NK-92 (cell line): ENCODE data around the gene FARSA.
A peak's percentile ranks its signal among the peaks of the same experiment; 100 is the strongest.
"Not testable (repeated sequence)": the region's sequence is repeated elsewhere in the genome, so short reads cannot be mapped to it uniquely, and the experiment has no call there.

Source experiments
- DNase-seq: peaks from one replicate; lab custom pipeline; 2025; ENCODE audit not compliant: unreplicated experiment; lab: John Stamatoyannopoulos, UW

FARSA gene

DNA sequence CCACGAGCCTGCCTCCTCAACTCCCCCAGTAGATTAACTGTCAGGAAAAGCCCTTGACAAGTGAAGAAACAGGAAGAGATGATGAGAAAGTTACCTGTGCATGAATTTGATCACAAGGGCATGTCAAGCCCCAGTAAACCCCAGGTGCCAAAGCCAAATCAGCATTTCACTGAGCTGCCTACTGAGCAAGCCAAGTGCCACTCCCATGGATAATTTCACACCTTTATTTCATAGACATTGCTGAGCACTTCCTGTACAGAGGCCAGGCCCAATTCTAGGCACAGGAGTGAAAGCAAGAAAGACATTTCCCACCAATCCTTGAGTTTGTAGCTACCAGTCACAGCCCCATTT lies 21.1 kb upstream of the FARSA start:
- DNase-seq = no peak

DNA sequence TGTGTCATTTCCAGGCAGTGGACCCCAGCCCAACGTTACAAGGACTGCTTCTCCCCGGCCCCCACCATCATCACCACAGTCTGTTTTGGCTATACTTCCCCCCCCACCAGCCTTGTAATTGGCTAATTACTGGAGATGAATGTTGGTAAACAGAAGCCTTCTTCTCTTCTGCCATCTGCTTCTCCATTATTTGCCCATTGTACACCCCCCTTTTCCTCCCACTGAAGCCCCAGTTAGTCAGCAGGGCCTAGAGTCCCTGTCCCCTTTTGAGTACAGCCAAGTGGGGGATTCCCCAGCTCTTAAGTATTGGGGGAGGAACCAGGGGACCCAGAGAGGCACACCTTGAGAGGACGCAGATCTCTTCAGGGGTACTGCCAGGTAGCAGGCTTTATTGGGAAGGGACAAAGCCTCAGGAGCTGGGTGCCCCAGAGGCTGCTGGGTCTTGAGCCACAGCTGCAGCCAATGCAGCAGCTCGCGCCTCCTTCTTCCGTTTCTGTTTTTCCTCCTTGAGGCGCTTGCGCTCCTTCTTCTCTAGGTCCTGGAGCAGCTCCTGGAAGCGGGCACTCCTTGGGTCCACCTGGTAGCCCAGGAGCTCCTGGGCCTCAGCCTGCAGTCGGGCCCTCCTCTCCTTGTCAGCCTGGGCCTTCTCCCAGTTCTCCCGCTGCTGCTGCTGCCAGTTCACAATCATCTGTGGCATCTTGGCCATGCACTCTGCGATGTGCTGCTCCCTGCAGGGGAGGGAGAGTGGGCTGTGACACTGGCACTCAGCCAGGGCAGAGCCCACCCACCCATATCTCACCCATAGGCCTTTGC lies 20.5 kb upstream of the FARSA start:
- no peak for DNase-seq

DNA sequence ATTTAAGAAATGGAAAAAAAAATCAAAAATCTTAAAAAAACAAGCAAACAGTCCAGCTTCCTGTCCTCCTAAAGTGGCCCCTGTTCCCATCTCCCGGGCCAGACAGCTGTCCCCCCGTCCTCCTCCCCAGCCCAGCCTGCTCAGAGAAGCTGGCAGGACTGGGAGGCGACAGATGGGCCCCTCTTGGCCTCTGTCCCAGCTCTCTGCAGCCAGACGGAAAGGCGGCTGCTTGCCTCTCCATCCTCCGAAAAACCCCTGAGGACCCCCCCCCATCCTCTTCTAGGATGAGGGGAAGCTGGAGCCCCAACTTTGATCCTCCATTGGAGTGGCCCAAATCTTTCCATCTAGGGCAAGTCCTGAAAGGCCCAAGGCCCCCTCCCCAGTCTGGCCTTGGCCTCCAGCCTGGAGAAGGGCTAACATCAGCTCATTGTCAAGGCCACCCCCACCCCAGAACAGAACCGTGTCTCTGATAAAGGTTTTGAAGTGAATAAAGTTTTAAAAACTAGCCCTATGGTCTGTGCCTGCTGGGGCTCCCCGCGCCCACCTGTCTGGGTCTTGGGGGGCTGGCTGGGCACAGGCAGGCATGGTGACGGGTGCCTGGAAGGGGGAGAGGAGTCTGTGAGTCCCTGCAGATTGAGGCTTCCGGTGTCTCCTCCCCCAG lies 19.8 kb upstream of the FARSA start:
- DNase-seq = no peak

DNA sequence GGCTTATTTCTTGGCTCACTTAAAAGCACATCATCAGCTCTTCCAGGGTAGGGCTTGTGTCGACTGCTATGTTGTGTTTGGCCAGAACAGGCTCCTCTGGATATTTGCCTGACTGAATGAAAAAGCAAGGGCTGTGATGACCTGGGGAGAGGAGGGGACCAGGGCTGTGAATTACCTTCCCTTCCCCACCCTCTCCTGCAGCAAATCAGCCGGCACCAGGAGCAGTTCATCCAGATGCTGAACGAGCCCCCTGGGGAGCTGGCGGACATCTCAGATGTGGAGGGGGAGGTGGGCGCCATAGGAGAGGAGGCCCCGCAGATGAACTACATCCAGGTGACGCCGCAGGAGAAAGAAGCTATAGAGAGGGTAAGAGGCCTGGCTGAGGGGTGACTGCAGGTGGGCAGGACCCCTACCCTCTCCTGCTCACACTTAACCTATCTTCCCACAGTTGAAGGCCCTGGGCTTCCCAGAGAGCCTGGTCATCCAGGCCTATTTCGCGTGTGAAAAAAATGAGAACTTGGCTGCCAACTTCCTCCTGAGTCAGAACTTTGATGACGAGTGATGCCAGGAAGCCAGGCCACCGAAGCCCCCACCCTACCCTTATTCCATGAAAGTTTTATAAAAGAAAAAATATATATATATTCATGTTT lies 19.1 kb upstream of the FARSA start:
- DNase-seq = no peak

DNA sequence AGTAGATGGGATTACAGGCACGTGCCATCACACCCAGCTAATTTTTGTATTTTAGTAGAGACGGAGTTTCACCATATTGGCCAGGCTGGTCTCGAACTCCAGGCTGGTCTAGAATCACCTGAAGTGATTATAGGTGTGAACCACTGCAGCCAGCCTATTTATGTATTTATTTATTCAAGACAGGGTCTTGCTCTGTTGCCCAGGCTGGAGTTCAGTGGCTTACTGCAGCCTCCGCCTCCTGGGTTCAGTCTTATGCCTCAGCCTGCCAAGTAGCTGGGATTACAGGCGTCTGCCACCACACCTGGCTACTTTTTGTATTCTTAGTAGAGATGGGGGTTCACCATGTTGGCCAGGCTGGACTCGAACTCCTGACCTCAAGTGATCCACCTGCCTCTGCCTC lies 18.5 kb upstream of the FARSA start:
- not testable (repeated sequence) for DNase-seq

DNA sequence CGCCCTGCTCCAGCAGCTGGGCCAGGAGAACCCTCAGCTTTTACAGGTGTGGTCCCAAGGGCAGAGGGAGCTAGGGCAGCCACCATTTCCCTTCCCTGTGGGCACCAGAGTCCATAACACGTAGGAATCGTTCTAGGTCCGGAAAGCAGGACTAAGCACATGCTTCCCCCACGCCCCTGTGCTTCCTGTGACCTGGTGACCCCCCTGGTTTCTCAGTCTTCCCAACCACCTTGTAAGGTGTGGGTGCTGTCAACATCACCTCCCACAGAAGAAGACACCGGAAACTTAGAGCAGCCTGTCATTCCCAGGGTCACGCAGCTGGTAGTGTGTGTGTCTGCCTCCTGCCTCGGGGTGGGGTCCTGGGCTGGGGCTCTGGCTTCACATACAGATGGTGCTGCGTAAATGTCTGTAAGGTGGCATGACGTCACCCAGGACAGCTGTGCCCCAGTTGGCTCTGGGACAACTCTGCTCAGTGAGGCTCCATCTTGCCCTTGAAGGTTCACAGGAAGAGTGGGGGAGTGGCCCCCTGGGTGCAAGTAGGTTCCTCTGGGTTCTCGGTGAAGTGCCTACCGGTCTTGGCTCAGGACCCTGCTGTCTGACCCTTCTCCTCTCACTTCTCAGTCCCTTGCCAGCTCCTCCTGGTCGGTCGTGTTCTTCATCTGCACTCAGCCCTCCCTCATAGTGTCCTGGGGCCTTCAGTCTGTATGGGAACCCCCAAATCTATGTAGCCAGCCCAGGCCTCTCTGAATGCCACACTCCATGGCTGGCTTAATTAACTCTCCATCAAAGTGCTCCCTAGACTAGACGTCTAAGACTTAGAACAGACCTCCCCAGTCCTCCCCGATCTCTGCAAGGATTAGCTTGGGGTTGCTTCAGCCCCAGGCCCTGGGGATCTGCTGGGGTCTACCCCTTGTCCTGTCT lies 16.1 kb upstream of the FARSA start:
- DNase-seq = no peak

DNA sequence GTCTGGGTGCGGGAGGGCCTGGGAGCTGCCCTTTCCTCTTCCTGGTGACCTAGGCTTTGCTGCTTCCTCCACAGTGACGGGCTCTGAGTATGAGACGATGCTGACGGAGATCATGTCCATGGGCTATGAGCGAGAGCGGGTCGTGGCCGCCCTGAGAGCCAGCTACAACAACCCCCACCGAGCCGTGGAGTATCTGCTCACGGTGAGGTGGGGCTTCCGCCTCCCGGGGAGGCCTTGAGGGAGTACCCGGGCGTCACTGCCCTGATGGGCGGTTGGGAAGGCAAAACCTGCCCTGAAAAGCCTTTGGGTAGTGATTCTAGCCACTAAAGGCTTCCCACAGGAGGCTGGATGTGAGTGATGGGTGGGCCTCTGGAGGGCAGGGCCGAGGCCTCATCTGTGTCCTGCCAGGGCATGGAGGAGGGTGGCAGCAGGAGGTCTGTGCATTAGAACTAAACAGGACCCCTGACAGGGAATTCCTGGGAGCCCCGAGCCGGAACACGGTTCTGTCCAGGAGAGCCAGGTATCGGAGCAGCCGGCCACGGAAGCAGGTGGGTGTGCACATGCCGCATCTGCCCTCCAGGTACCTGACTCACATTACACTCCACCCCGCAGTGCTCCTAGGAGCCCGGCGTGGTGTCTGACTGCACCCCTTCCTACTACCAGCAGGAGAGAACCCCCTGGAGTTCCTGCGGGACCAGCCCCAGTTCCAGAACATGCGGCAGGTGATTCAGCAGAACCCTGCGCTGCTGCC lies 15.3 kb upstream of the FARSA start:
- DNase-seq = no peak

DNA sequence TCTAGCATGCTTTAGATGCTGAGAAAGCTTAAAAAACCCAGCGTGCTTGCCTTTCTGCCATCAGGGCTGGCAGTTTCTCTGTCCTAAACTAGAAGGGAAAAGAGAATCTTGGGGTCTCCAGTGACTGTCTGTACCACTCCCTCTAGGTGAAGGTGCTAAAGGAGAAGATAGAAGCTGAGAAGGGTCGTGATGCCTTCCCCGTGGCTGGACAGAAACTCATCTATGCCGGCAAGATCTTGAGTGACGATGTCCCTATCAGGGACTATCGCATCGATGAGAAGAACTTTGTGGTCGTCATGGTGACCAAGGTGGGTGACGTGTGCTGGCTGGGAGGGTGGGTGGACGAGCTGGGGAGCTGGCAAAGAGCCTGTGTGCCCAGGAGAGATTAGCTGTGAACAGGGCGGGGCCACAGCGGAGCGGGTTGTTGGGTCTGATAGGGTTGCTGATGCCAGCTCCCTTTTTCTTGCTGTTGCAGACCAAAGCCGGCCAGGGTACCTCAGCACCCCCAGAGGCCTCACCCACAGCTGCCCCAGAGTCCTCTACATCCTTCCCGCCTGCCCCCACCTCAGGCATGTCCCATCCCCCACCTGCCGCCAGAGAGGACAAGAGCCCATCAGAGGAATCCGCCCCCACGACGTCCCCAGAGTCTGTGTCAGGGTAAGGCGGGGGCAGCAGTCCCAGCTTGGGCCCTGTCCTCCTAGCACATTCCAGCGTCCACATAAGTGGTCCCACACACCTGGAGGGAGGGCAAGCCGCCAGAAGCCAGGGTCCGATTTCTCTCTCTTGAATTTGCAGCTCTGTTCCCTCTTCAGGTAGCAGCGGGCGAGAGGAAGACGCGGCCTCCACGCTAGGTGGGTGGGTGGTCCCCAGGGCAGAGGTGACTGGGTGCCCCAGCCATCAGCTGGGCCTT lies 14.4 kb upstream of the FARSA start:
- no peak for DNase-seq

DNA sequence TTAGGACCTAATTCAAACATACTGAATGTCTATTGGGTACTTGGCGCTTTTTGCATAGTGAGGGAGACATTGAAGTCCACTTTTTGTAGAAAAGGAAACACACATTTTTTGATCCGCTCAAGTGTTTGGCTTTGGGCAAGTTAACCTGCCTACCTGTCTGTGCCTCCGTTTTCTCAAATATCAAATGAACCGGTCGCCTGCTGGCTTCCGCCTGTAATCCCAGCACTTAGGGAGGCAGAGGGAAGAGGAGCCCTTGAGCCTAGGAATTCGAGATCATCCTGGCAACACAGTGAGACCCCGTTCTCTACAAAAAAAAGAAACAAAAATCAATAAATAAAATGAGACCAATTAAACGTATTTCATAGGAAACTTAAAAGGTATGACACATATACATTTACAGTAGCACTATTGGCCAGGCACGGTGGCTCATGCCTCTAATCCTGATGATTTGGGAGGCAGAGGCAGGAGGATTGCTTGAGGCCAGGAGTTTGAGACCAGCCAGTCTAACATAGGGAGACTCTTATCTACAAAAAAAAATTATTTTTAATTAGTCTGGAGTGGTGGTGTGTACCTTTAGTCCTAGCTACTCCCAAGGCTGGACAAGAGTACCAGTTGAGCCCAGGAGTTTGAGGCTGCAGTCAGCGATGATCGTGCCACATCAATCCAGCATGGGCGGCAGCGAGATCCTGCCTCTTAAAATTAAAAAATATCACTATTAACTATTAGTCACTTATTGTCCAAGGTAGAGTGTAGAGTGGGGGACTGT lies 13.4 kb upstream of the FARSA start:
- no peak for DNase-seq

DNA sequence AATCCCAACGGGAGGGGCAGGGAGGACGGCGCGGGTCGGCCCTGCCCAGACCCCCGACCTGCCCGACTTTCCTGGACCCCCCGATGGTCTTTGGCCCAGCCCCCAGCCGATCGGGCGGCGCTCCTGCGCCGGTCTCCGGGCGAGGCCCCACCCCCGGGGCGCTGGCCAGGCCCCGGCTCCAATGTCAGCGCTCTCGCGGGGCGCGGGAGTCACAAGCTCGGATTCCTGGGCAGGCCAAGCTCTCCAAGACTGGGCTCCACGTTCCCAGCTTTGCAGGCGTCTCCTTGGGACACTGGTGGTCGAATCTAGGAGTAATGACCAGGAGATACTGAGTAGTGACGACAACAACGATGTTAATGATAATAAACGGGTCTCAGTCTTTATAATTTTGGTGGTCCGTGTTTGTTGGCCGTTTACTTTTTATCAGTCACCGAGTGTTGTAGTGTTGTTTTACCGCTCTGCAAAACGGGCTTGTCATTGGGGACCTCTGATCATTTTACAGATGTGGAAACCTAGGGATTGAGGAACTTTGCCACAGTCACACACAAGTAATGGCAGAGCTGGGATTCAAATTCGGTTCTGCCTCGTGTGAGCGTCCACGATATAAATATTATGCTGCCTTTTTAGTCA lies 12.7 kb upstream of the FARSA start:
- no peak for DNase-seq

DNA sequence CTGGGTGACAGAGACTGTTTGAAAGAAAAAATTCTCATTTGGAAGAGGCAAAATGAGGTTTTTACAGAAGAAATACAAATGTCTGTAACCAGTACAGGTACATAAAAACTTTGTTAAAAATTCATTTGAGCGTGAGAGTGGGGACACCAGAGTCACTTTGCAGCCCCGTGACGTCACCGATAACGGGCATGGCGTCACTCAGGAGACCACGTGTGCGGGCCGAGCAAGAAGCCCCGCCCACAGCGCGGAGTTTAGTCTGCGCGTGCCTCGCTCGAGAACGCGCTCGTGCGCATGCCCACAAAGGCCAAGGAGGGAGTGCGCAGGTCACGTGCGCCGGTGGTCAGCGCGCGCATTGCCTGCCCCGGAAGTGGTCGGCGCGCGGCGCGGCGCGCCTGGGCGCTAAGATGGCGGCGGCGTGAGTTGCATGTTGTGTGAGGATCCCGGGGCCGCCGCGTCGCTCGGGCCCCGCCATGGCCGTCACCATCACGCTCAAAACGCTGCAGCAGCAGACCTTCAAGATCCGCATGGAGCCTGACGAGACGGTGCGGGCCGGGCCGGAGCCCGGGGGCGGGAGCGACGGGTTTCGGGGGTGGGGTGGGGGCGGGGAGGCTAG lies 12.1 kb upstream of the FARSA start, which contains the start of gene RAD23A:
TSS of gene RAD23A (plus strand) at position 384 of the 613 bp plus-strand sequence. CDS start at position 471, 87 bp downstream.
- DNase-seq = peak; percentile 85

DNA sequence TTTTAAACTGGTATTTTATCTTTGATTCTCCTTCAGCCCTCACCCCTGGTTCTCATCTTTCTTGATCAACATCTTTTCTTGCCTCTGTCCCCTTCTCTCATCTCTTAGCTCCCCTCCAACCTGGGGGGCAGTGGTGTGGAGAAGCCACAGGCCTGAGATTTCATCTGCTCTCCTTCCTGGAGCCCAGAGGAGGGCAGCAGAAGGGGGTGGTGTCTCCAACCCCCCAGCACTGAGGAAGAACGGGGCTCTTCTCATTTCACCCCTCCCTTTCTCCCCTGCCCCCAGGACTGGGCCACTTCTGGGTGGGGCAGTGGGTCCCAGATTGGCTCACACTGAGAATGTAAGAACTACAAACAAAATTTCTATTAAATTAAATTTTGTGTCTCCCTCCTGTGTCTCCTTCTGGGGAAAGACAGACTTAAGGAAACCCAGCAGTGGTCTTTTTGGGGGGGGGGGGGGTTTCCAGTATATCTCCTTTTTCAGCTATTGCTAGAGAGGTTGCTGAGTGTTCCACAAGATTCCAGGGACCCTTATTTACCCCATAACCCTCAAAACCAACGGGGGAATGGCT lies 10.7 kb upstream of the FARSA start:
- DNase-seq = no peak

DNA sequence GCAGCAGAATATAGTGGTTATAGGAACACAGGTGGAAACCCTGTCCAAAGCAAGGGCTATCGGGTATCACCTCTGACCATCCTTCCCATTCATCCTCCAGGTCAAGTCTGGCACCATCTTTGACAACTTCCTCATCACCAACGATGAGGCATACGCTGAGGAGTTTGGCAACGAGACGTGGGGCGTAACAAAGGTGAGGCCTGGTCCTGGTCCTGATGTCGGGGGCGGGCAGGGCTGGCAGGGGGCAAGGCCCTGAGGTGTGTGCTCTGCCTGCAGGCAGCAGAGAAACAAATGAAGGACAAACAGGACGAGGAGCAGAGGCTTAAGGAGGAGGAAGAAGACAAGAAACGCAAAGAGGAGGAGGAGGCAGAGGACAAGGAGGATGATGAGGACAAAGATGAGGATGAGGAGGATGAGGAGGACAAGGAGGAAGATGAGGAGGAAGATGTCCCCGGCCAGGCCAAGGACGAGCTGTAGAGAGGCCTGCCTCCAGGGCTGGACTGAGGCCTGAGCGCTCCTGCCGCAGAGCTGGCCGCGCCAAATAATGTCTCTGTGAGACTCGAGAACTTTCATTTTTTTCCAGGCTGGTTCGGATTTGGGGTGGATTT lies 10.0 kb upstream of the FARSA start:
- DNase-seq = no peak

DNA sequence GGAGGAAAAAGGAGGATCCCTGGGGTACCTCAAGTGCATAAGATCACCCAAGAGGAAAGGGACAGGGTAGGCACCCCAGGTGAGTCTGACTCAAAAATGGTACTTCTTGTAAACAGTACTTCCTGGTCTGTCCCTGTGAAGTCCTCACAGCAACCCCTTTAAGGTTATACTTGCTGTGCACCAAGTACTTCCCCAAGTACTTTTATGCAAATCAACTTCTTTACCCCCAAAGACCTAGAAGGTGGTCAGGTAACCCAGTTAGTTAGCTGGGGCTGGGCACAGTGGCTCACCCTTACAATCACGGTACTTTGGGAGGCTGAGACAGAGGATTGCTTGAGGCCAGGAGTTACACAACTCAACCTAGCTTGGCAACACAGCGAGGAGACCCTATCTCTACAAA lies 7.4 kb upstream of the FARSA start:
- no peak for DNase-seq

DNA sequence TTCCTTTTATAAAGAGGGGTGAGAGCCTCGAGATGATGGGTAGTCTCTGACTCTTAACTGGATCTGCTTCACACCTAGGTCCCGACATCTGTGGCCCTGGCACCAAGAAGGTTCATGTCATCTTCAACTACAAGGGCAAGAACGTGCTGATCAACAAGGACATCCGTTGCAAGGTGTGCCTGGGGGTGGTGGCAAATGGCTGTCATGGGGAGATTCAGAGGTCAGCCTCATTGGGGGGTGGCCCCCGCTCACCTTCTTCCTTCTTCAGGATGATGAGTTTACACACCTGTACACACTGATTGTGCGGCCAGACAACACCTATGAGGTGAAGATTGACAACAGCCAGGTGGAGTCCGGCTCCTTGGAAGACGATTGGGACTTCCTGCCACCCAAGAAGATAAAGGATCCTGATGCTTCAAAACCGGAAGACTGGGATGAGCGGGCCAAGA lies 6.5 kb upstream of the FARSA start:
- no peak for DNase-seq

DNA sequence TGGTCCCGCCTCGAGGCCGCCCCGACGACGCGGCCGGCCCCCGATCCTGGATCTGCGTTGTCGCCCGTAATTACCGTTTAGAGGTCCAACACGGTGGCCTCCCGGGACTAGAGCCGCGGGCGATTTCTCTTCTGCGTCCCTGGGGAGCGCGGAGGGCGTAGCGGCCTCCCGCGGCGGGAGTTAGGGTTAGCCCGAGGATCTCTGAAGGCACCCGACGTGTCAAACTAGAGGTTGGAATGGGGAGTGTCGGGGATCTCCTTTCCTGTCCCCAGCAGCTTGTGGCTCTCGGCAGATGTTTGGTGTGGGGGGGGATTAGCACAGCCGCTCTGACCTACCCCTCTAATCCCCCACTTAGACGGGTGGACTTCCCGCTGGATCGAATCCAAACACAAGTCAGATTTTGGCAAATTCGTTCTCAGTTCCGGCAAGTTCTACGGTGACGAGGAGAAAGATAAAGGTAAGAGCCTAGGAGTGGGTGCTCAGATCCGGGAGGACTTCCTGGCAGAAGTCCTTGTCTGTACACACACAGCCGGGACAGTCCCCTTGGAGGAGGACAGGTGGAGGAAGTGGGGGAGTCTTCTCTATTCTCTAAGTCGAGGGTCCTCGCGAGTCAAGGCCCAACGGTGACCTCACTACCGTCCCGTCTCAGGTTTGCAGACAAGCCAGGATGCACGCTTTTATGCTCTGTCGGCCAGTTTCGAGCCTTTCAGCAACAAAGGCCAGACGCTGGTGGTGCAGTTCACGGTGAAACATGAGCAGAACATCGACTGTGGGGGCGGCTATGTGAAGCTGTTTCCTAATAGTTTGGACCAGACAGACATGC lies 5.5 kb upstream of the FARSA start:
- DNase-seq = no peak
